A673 (cell line): ENCODE measurements around the gene PEPD.
"Not testable (repeated sequence)": the region's sequence is repeated elsewhere in the genome, so short reads cannot be mapped to it uniquely, and the experiment has no call there.

Source experiments
- EZH2 ChIP-seq: fragments of 200-600 bp; sonication (generic); IDR thresholded peaks from 2 replicates; pipeline ENCODE4 v1.6.1; 2017; ENCODE audit warnings: borderline replicate concordance, low read depth, mild to moderate bottlenecking, mixed read lengths, antibody characterized with exemption, low read length; ENCODE audit not compliant: poor library complexity, severe bottlenecking
- TF ChIP-seq, protein P1 (sequence below): fragments of 300-800, 200-600 bp; sonication (generic); conservative IDR thresholded peaks from 2 replicates; pipeline ENCODE4 v1.5.1; 2017; ENCODE audit warnings: low read depth, mild to moderate bottlenecking, antibody characterized with exemption, low read length, moderate library complexity, mixed read lengths

- TF ChIP-seq, protein P1, sequence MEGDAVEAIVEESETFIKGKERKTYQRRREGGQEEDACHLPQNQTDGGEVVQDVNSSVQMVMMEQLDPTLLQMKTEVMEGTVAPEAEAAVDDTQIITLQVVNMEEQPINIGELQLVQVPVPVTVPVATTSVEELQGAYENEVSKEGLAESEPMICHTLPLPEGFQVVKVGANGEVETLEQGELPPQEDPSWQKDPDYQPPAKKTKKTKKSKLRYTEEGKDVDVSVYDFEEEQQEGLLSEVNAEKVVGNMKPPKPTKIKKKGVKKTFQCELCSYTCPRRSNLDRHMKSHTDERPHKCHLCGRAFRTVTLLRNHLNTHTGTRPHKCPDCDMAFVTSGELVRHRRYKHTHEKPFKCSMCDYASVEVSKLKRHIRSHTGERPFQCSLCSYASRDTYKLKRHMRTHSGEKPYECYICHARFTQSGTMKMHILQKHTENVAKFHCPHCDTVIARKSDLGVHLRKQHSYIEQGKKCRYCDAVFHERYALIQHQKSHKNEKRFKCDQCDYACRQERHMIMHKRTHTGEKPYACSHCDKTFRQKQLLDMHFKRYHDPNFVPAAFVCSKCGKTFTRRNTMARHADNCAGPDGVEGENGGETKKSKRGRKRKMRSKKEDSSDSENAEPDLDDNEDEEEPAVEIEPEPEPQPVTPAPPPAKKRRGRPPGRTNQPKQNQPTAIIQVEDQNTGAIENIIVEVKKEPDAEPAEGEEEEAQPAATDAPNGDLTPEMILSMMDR: not testable (repeated sequence)
- not testable (repeated sequence) for TF ChIP-seq EZH2
Measured at GRCh38 chr19:33561666-33562065, 40.1 kb upstream of the PEPD start.
